CD4-positive, alpha-beta T cell treated with Interleukin-6 for 4 hours (primary cell): ENCODE results near the gene CHST3.
A peak's percentile ranks its signal among the peaks of the same experiment; 100 is the strongest.
"Not testable (repeated sequence)": the region's sequence is repeated elsewhere in the genome, so short reads cannot be mapped to it uniquely, and the experiment has no call there.

Experiments
- DNase-seq: peaks from one replicate; pipeline ENCODE4 v3.0.0-alpha.2; 2020; ENCODE audit warnings: mixed read lengths

The CHST3 gene

GRCh38 chr10:71950683-71951082 is 13.5 kb upstream of the CHST3 start:
- no peak for DNase-seq

- no peak for DNase-seq
Measured at GRCh38 chr10:71952745-71953144, 11.4 kb upstream of the CHST3 start.

DNA sequence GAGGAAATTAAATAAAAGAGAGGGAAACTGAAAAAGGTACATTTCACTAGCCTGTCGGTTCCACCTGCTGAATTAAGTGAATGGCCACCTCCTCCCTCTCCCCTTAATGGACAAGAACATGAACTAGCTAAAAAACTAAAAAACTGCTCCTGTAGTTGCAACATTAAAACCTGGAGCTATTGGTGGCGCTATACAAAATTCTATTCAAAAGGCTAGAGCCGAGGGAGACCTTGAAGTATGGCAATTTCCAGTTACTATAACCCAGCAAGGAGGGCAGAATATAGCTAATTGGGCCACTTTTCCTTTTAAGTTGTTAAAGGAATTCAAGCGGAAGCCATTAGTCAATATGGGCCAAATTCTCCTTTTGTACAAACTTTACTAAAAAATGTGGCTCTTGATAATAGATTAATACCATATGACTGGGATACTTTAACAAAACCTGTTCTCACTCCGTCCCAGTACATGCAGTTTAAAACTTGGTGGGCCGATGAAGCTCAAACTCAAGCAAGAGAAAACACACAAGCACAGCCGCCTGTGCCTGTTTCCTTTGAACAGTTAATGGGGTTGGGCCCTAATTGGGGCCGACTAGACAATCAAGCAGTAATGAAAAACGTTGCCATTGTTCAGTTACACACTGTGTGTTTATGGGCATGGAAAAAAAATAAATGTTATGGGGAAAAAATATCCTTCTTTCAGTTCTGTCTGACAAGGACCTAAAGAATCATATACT is 6.5 kb upstream of the CHST3 start:
- no peak for DNase-seq

DNA sequence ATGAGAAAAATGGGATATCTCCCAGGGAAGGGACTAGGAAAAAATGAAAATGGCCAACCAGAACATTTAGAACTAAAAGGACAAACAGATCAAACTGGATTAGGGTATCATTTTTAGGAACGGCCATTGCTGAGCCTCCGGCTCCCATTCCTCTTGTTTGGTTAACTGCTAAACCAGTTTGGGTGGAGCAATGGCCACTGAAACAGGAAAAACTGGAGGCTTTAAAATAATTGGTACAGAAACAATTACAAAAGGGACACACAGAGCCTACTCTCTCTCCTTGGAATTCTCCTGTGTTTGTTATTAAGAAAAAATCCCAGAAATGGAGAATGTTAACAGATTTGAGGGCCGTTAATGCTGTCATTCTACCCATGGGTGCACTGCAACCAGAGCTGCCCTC is 4.7 kb upstream of the CHST3 start:
- no peak for DNase-seq

GRCh38 chr10:71961831-71962230 is 2.4 kb upstream of the CHST3 start:
- DNase-seq, result no peak

GRCh38 chr10:71962901-71963300 is 1.3 kb upstream of the CHST3 start:
- DNase-seq, result no peak

GRCh38 chr10:71963351-71964097 is 671 bp upstream of the CHST3 start:
- DNase-seq, result no peak

DNA sequence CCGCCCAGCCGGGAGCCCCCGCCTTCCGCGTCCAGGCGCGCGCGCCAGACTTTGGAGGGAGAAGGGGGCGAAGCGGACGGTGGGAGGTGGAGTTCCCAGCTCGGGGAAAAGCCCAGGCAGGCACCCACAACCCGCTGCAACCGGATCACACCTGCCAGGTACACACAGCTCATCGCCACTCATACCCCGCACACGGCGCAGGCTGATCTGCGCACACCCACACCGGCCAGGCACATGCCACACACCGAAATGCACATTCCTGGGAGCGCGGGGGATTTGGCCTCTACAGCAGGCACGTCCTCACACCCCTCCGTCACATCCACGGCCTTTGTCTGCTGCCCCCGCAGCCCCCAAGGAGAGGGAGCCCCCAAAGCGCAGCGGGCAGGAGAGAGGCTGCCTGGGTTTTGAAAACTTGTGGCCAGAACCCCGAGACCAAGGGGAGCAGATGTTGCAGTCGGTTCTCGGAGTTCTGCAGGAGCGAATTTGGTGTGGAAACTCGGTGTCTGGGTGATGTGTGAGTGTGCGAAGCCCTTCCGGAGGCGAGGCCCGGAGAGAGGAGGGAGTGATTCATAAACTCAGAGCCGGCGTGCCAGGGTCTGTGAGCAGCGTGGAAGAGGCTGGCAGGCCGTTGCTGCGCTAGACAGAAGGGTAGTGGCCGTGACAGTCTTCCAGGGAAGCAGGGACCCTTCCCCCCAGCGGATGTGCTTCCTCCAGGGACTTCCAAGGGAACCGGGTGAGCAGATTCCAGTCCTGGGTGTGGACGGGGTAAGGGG is 734 bp downstream of the CHST3 start:
- peak; percentile 43 for DNase-seq

DNA sequence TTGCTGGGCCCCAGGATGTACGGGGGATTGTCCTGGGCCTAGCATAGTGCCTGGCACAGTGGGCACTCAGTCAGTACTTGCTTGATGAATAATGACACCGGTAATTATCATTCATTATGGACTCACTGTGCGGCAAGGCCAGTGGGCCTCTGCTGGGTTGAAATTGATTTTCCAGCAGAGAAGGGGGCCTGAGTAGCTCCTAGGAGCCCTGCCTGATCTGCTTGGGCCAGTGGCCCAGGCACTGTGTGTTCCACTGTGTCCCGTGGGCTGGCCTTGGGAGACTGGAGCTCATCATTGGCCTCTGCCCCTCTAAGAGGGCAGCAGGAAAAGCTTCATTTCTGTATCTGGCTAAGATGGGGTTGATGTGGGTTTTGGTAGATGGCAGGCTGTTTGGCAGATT is 1.4 kb downstream of the CHST3 start:
- no peak for DNase-seq

DNA sequence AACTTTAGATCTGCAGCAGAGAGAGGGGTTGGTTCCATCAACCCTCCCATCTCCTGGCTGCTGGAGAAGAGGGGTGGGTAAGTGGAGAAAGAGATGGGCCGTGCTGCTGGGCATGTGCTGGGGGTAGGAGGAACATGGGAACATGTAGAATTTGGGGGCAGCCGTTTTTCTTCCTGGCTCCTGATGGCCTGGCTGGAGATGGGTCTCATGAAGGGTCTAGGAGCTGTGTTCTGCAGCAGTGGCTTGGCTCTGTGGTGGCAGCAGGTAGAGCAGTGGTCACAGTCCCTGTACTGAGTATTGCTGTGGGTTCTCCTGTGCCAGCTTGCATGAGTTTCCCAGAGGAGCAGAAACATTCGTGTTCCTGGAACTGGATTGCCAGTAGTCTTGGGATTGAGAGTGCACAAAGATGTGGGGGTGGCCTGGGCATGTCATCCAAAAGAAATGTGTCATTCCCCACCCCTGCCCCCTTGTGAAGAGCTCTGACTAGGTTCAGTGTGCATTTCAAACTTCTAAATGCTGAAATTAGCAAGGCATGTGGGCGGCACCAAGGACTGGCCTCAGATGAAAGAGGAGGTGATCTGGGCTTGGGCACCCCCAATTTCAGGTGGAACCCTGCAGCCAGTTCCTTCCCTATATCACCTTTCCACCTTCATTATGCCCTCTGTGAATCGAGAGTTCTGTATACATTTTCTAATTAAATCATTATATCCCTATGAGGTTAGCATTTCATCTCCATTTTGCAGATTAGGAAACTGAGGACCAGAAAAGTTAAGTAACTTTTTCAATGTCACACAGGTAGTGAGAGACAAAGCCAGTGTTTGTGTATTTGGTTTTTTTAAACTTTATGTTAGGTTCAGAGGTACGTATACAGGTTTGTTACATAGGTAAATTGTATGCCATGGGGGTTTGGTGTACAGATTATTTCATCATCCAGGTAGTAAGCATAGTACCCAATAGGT is 2.1 kb downstream of the CHST3 start:
- DNase-seq, result no peak

- not testable (repeated sequence) for DNase-seq
Measured at GRCh38 chr10:71967958-71968357, 3.8 kb downstream of the CHST3 start.

- no peak for DNase-seq
Measured at GRCh38 chr10:71968553-71969474, 4.6 kb downstream of the CHST3 start.

GRCh38 chr10:71969929-71970328 is 5.7 kb downstream of the CHST3 start:
- DNase-seq, result no peak

GRCh38 chr10:71970331-71970730 is 6.1 kb downstream of the CHST3 start:
- no peak for DNase-seq

GRCh38 chr10:71970869-71971268 is 6.7 kb downstream of the CHST3 start:
- no peak for DNase-seq

DNA sequence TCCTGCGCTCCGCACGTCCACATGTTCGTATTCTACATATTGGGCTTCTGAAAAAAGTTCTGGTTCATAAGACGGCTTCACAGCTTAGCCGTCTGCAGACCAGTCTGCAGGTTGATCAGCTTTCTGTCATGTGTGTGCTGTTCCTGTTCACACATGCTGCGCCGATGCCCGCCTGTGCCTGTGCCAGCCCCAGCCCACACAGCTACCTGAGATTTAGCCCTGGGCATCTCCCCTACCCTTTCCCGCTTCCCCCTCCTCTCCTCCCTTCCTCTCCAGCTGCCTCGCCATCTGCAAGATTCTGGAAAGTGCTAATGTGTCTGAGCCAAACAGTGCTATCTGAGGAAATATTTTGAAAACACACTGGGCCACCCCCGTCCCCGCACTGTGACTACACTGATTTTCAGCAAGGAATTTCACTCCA is 7.1 kb downstream of the CHST3 start:
- DNase-seq, result no peak

- no peak for DNase-seq
Measured at GRCh38 chr10:71971769-71972555, 7.8 kb downstream of the CHST3 start.

DNA sequence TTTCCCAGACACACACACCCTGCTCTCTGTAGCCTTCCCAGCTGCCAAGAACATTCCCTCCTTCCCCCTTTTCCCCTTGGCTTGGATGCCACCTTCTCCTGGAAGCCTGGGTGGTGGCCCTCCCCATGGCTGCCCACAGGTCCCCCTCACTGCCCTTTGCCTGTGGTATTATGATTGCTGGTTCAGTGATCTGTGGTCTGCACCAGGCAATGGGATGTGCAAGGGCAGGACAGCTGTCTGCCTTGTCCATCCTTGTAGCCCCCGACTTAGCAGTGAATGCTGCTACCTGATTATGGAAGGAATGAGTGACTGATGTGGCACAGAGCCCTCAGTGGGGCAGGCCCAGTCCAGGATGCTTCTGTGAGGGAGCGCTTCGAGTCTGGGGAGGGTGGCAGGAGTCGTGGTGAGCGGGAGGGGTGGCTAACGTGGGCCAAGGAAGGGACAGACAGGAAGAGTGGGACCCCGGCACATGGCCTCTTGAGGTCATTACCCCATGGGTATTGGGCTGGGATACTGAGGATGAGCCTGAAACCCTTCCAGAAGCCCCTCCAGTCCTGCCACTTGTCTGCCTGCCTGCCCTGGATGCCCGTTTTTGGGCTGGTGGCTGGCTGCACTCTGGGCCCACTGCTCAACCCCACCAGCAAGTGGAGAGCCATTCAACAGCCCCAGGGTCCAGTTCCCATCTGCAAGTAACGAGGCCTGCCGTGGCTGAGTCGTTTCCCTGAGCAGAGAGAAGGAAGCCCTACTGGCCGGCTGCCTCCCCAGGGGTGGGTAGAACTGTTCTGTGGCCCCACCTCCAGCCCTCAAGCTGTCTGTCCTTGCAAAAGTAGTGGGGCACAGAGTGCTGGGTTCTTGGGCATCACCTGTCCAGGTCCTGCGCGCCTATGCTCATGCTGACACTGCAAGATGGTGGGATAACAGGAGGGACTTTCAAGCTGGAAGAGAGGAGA is 8.8 kb downstream of the CHST3 start:
- no peak for DNase-seq

DNA sequence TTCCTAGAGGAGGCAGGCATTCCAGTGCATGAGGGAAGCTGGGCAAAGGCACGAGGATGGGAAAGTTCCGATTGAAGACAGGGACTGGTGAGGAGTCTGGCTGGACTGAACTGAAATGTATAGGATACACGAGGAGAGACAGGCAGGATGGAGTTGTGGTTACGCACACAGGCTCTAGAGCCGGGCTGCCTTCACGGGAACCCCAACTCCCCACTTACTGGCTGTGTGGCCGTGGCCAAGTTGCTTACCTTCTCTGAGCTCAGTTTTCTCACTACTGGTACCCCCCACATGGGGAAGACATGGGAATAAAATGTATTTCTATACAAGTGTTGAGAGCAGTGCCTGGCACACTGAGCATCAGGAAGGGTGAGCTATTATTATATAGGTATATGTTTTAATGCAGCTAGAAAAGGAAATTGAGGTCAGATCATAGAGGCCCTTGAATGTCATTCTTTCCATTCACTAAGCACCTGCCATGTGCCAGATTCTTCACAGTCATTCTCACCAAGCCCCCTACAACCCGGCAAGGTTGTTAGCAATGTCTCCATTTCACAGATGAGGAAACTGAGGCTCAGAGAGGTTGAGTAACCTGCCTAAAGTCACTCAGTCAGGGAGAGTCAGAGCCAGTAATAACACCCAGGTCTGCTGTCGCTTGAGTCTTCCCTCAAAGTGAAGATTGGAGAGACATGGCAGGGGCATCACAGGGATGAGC is 9.7 kb downstream of the CHST3 start:
- DNase-seq, result no peak
